Lung (tissue), 12 donors: ENCODE results near the gene SLC37A4. TPM values are rescaled to one million over a fixed set of nuclear protein-coding genes. Genes with fewer than 3 reads are reported as not detected.

Experiments
- ATAC-seq: fragments of 200-7000 bp; cut with Tn5 transposase; one replicate; pipeline ENCODE4 v1.9.1; 2020; ENCODE audit warnings: moderate number of reproducible peaks; ENCODE audit not compliant: insufficient read depth, low FRiP score
- DNase-seq, 3 donors: peaks; one replicate each; pipeline ENCODE4 v3.0.0-alpha.2; 2013 to 2017
- H3K27ac ChIP-seq, 2 donors: one replicate each; pipeline ENCODE4 v1.5.1; 2013; ENCODE audit warnings: mild to moderate bottlenecking in 2 of 2, moderate library complexity in 2 of 2, control low read depth in 1 of 2, inconsistent platforms in 1 of 2, low read depth in 1 of 2, low read length in 1 of 2
- H3K27me3 ChIP-seq, 3 donors: one replicate each; pipeline ENCODE4 v1.5.1; 2013; ENCODE audit warnings: low read length in 2 of 3; ENCODE audit not compliant: control insufficient read depth in 3 of 3, insufficient read depth in 3 of 3
- H3K36me3 ChIP-seq, 4 donors: one replicate each; pipeline ENCODE4 v1.5.1; 2013; ENCODE audit warnings: low read length in 4 of 4, mild to moderate bottlenecking in 1 of 4, moderate library complexity in 1 of 4; ENCODE audit not compliant: control insufficient read depth in 4 of 4, insufficient read depth in 4 of 4
- H3K4me1 ChIP-seq, 5 donors: one replicate each; pipeline ENCODE4 v1.5.1; 2013; ENCODE audit warnings: low read length in 5 of 5, mild to moderate bottlenecking in 2 of 5, moderate library complexity in 1 of 5; ENCODE audit not compliant: control insufficient read depth in 5 of 5, insufficient read depth in 5 of 5
- H3K4me3 ChIP-seq: one replicate; pipeline ENCODE4 v1.5.1; 2013; ENCODE audit warnings: mild to moderate bottlenecking, control low read depth, moderate library complexity
- H3K9ac ChIP-seq, 2 donors: one replicate each; pipeline ENCODE4 v1.5.1; 2013; ENCODE audit warnings: low read length in 2 of 2, control low read depth in 1 of 2; ENCODE audit not compliant: insufficient read depth in 1 of 2
- H3K9me3 ChIP-seq, 4 donors: one replicate each; pipeline ENCODE4 v1.5.1; 2013; ENCODE audit warnings: low read length in 3 of 4, mild to moderate bottlenecking in 1 of 4, moderate library complexity in 1 of 4; ENCODE audit not compliant: control insufficient read depth in 4 of 4, insufficient read depth in 3 of 4
- CTCF ChIP-seq: IDR thresholded peaks from 2 replicates; pipeline ENCODE4 v1.5.1; 2012; ENCODE audit warnings: mild to moderate bottlenecking; ENCODE audit errors: control extremely low read depth, extremely low read depth
- WGBS, 2 donors: extraction: QIAGEN DNeasy Blood & Tissue Kit; methylation state at CpG; one replicate each; pipeline ENCODE4 v1.1.7; 2013; 5-methylcytosine and 5-hydroxymethylcytosine counted together
- polyA plus RNA-seq, 2 donors: library from polyadenylated mRNA; stranded (reverse); fragments of 200-250 nt; gene quantifications; one replicate each; pipeline ENCODE4 v1.2.1, GENCODE V29; 2013
- total RNA-seq, 2 donors: library from RNA; depleted of rRNA in 1 of 2; stranded (reverse); fragments of >200 nt in 1 of 2; gene quantifications; one replicate each; pipeline ENCODE4 v1.2.1, GENCODE V29; 2014 to 2021
- donor health status: control.
- donor health status: control.
- donor health status: Bipolar disorder and iron deficiency.
- donor health status: healthy.
- donor health status: DM: yes; HTN: yes; CAD: no.

The SLC37A4 gene
- total and polyA plus RNA-seq, 4 donors = 8.2 to 16.2 (median 13.5) TPM

DNA sequence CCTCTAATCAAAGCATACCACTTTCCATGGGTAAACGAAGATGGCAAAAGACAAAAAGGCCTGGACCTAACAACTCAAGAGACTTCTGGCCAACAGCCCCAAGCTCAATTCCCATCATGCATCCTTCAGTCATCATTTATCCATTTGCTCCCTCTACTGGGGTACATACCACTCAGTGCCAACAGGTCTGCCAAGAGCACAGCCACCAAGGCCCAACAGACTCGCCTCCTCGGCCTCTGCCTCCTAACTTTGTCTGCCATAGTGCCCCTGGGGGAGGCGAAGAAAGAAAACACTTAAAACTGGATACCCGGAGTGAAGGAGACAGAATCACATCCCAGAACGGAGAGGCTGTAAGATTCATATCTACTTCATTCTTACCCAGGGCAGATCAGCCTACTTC is 25.2 kb upstream of the SLC37A4 start:
- DNase-seq = peak in 2 of 3 donors; percentile 5 to 14
- Histone ChIP-seq H3K27ac (peak overlapping the region in 1 of 2 donors; percentile 93), H3K4me3 (peak overlapping the region; percentile 89), H3K4me1 (peaks cover 0 to 13% (median 7%) of the 10 kb centered on the region in 5 donors), H3K9ac (peak overlapping the region; percentile 70 to 90), H3K36me3 (peaks cover 15 to 42% (median 38%) of the 10 kb centered on the region in 4 donors), H3K9me3 (no peaks in the 10 kb centered on the region), H3K27me3 (no peaks in the 10 kb centered on the region)
- ATAC-seq = no peak
- 56 to 59% methylated on average over 6 of the region's 6 CpGs for WGBS, 2 donors
- no peak for TF ChIP-seq CTCF

GRCh38 chr11:119054418-119054817 is 23.7 kb upstream of the SLC37A4 start:
- Histone ChIP-seq H3K27me3 (no peaks in the 10 kb centered on the region), H3K4me3 (no peak overlapping the region), H3K27ac (no peak overlapping the region), H3K4me1 (peaks cover 0 to 13% (median 7%) of the 10 kb centered on the region in 5 donors), H3K36me3 (peaks cover 20 to 51% (median 43%) of the 10 kb centered on the region in 4 donors), H3K9ac (no peak overlapping the region), H3K9me3 (no peaks in the 10 kb centered on the region)
- TF ChIP-seq CTCF = no peak
- 97% methylated on average over 10 of the region's 10 CpGs for WGBS, 2 donors
- ATAC-seq (no peak), DNase-seq (no peak)

DNA sequence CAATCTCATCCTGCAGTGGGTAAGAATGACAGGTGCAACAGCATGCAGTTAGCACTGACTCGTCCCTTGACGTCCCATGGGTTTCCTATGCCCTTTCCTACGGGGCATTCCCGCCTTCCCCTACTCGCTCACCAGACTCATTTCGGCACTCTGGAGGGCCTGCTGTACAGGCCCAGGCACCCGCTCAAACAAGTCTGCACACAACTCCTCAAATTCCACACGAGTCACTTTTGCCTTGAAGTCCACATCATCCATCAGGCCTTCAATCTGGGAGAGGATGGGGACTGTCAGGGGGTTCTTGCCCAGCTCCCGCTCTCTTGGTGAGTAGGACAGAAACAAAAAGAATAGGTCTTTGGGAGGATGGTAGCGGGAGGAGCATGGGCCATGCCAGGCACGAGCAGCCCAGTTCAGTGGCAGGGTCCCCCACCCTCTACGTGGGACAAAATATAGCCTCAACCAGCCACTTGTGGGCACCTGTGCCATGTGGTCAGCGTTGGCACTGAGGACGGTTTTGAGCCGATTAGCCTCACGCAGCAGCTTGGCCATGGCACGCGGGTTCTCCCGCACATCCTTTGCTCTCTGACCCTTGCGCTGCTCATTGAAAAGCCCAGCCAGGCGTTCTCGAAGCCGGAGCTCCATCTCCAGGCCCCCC is 21.6 kb upstream of the SLC37A4 start:
- Histone ChIP-seq H3K36me3 (peaks cover 40 to 68% (median 55%) of the 10 kb centered on the region in 4 donors), H3K9ac (no peak overlapping the region), H3K9me3 (no peaks in the 10 kb centered on the region), H3K27ac (no peak overlapping the region), H3K4me1 (peaks cover 0 to 9% (median 4%) of the 10 kb centered on the region in 5 donors), H3K27me3 (no peaks in the 10 kb centered on the region), H3K4me3 (no peak overlapping the region)
- ATAC-seq (no peak), DNase-seq (no peak)
- 96% methylated on average over 23 of the region's 23 CpGs for WGBS, 2 donors
- TF ChIP-seq CTCF = no peak
